Activated naive CD4-positive, alpha-beta T cell treated with Interleukin-2 at 50 U/mL for 16 hours (primary cell): ENCODE results near the gene KRTAP9-7.

ENCODE experiments used
- DNase-seq: peaks from one replicate; pipeline ENCODE4 v3.0.0-alpha.2; 2020

The KRTAP9-7 gene

DNA sequence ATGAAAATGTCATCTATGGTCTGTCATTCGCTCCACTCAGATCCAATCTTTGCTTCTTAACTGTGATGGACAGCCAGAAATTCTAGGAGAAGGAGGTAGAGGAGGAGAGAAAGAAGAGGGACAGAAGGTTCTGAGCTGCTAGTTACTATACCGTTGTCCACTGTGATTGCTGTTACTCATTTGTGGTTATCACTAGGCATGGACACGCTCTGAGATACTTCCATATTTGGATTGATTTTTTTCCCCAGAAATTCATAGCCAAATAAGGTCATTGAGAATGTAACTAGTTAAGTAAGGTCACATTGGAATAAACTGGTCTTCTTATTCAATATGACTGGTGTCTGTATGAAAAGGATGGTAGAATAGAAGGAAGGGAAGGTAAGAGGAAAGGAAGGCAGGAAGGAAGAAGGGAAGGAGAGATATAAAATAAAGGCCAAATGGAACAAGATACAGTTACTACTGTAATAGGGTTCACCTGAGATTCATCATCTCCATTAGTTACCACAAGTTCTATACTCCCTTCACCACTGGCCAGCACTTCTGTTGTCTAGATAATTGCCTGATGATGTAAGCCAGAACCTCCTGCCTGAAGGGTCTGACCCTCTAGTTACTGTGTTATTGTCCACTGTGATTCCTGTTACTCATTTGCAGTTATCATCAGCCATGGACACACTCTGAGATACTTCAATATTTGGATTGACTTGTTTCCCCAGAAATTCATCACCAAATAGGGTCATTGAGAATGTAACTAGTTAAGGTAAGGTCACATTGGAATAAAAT, 2.9 kb downstream of the KRTAP9-7 start:
- DNase-seq, result no peak

DNA sequence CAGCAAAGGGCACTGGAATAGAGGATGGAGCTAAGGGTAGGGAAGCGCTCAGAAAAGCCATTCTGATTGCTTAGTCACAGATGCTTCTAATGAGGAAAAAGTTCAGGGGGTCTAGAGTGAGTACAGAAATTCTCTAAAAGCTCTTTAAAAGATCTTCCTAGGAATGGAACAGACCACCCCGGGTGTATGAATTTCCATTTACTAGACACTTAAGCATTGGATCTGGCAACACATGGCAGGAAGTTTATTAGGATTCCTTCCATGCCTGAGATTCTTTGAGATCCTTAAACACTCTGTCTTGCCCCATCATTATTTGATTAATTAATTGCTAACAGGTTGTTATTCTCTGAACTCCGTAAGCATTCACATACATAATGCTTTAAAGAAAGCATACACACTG, 8.5 kb downstream of the KRTAP9-7 start:
- DNase-seq, result no peak

DNA sequence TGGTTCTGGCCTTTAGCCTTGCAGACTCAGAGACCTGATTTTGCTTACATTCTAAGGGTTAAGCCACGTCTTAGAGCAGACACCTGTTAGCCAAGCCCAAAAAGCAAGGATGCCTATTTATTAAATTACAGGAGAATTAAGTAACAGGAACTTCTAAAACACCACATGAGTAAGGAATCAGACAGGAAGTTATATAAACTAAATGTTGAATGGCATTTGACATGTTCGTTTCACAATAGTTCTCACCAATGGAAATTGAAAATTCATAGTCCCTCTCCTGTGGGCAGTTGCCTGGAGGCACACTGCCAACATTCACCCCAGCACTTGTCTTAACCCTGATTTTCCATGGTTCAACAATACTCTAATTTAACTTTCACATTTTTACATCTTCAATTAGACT, 9.0 kb downstream of the KRTAP9-7 start:
- DNase-seq, result no peak

DNA sequence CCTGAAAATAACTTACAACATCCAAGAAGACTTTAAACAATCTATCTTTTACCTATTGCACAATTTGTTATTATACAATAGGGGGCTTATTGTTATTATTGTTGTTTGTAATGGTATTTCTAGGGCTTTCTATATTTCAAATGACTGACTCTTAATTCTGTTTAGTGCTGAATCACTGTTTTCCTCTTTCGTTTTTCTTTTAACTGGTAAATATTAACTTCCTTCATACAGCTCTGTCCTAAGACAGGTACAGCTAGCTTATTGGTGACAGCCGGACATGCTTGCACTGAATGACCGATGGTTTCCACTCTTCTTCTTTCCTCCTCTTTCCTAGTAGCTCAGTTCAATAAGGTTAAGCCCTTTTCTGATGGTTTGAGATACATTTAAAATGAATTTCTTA, 11.6 kb downstream of the KRTAP9-7 start:
- no peak for DNase-seq

DNA sequence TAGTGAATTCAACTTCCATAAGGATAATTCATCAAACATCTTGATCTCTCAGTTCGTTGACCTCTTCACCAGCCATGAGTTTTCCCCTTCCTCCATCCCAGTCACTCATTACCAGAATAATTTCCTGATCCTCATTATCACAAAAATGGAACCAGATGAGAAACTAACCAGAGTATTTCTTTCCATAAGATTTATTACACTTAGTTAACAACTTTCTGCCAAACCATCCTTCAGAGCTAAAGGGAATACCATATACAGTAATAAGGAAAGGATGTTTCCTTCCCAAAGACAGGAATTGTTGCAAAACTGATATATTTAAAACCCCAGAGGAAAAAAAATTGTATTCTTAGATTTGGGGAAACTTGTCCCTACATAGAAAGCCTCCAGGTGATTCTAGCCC, 18.5 kb downstream of the KRTAP9-7 start:
- no peak for DNase-seq

DNA sequence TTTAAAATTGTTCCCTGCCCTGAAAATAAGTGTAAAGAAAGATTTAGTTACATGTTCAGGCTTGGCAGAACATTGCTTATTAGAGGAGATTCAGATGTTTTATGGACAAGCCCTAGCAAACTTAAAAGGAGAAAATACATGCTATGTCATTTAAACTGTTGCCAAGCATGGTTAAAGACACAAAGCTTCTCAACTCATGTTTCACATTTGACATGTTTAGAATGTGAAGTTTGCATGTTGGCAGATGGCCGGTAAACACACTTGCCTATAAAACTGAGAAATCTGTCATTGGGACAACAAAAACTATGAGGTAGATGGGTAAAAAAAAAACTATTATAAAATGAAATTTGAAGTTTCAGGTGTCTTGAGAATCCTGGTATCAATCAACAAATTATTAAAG, 21.3 kb downstream of the KRTAP9-7 start:
- no peak for DNase-seq

DNA sequence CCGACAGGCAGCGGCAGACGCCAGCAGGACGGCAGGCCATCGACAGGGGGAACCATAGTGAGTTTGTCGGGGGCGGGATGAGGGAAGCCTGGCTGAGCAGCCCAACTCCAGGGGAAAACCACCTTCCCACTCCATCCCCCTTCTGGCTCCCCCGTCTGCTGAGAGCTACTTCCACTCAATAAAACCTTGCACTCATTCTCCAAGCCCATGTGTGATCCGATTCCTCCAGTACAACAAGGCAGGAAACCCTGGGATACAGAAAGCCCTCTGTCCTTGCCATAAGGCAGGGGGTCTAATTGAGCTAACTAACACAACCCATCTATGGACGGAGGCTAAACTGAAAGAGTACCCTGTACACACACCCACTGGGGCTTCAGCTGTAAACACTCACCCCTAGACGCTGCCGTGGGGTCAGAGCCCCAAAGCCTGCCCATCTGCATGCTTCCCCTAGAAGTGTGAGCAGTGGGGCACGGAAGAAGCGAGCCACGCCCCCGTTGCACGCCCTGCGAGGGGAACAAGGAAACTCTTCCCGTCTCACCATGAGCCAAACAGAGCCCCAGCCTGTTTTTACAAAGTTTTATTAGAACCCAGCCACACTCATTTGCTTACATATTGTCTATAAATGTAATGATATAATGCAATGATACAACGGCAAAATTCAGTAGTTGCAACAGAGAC, 23.1 kb downstream of the KRTAP9-7 start:
- no peak for DNase-seq

DNA sequence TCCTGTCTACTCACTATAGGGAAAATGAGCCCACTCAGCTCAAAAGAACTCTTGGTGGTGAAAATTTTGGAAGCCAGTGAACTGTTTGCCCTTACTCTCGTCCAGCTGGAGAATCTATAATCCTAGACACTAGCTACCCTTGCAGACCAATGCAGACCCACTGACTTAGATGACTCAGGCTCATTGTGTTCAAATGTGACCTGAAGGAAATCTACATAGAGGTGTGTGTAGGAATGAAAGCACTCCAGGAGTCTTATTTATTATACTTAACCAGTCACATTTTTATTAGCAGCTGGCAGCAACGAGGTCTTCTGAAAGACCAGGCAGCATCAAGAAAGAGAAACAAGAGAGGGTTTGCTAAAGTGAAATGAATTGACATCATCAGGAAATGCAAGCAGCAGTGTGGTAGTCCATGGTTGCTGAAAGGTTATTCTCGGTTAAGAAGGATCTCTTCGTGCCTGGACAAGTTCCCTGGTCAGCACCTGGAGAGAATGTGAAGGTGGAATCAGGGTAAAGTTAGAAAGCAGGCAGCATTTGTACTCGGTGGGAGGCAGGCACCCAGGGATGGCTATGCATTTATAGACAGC, 25.8 kb downstream of the KRTAP9-7 start:
- DNase-seq, result no peak

DNA sequence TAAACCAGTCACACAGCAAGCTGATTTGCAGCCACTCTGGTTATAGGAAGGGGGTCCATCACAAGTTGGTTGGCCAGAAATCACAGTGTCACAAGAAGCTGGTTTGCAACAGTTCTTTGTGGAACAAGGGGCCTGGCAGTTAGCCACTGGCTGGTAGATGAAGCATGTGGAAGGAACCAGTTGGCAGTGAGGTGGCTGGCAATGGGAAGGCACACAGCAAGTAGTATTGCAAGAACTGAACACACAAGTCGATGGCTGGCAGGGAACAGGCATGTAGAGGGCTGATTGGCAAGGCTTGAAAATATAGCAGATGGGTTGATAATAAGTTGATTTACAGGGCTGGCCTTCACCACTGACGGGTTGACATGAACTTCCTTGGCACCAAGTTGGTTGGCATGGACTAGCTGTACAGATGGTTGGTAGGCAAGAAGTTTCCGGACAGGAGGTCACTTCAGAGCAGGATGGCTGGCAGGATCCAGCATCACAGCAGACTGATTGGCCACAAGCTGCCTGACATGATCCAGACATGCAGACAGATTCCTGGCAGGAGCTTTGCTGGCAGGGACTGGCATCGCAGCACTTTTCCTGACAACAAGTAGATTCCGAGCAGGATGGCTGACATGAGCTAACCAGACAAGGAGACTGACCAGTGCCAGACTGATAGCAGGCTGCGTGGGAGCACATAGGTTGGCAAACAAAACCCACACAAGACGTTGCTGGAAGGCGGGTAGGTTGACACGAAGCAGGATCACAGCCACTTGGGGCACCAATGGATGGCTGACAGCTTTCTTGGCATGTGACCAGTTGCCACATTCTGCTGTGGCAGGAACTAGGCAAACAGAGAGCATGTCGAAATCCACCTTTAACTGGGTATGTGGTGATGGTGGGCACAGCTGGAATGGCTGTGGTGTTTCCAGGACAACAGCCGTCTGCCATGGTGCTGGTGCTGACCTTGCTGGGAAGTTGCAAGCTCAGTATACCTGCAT, 26.7 kb downstream of the KRTAP9-7 start, which contains the start of gene KRTAP29-1:
TSS of gene KRTAP29-1 (minus strand) at position 936 of the 986 bp plus-strand sequence. CDS start at position 936, 0 bp downstream.
- no peak for DNase-seq

DNA sequence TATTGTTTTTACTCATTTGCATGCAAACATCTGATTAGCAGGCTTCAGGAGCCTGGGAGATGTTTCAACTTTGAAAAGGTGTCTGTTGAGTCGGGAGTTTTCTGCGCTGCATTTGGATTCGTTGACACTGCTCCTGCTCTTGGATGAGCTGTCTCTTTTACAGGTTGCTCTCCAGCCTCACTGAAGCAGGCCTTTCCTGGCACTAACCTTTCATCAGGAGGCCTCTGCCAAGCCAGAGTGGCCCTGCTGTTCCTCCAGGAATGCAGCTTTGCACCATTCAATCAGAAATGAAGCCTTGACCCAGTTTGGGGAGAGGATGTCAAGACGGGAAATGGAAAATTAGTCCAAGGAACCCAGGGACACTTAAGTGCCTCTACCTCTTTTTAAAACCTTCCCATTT, 27.5 kb downstream of the KRTAP9-7 start:
- DNase-seq, result no peak

DNA sequence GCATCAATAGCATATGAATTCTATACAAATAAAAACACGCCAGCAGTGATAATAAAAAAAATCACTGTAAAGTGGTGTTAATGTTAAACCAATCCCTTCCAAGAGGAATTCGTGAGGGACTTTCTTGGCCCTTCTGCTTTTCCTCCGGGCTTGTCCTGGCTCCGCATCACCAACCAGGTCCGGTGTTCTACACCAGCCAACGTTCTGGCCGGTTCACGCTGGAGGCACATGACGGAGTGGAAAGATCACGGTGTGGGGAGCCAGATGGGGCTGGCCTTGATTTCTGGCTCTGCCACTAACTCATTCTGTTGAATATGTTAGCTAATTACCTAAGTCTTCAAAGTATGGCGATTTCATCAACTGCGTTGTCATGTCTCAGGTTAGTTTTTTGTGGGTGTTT, 28.6 kb downstream of the KRTAP9-7 start:
- no peak for DNase-seq

DNA sequence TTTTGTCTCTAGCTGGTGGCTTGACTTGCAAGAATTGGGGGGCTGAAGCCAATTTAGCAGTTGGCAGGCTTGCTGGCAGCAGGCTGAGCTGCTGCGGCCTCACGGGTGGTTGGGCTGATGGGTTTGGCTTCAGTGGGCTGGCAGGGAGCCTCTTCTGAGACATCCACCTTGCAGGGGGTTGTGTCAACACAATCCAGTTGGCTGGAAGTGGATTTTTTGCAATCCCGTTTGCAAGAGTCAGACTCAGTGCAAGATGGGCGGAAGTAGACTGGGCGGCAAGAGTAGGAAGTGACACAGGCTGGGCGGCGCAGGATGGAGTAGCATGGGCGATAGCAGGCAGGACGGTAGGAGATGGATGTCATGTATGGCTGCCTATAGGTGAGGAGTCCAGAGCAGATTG, 32.1 kb downstream of the KRTAP9-7 start:
- DNase-seq, result no peak

DNA sequence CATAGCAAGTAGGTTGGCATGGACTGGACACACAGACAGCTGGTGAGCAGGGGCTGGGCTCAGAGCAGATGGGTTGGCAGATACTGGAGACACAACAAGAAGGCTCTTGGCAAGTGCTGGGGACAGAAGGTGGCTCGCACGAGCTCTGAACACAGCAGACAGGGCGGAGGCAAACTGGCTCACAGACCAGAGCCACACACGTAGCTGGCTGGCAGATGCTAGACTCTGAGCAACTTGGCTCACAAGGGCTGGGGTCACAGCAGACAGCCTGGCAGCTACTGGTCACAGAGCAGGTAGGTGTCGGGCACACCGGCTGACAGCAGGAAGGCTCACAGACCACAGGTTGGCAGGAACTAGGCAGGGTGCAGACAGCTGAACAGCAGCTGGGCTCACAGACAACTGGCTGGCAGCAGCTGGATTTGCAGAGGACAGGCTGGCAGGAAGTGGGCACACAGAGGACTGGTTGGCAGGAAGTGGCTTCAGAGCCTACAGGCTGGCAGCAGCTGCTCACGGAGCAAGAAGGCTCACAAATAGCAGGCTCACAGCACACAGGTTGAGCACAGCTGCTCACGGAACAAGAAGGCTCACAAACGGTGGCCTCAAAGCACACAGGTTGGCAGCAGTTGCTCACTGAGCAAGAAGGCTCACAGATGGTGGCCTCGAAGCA, 32.9 kb downstream of the KRTAP9-7 start:
- DNase-seq, result peak; percentile 62

DNA sequence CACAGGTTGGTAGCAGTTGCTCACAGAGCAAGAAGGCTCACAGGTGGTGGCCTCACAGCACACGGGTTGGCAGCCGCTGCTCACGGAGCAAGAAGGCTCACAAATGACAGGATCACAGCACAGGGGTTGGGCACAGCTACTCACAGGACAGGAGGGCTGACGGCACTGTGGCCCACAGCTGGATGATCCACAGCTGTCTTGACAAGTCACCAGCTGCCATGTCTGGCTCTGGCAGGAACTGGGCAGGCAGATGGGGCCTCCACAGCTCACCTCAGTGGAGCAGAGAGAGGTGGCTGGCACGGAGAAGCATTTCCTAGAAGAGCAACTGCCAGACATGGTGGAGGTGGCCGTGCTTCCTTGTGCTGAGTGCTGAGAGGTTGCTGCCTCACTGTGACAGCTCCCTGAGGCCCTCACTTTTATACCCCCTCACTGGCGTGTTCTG, 33.4 kb downstream of the KRTAP9-7 start, which contains the start of gene KRTAP16-1:
TSS of gene KRTAP16-1 (minus strand) at position 392 of the 442 bp plus-strand sequence. CDS start at position 336, 56 bp downstream.
- DNase-seq, result peak; percentile 41

DNA sequence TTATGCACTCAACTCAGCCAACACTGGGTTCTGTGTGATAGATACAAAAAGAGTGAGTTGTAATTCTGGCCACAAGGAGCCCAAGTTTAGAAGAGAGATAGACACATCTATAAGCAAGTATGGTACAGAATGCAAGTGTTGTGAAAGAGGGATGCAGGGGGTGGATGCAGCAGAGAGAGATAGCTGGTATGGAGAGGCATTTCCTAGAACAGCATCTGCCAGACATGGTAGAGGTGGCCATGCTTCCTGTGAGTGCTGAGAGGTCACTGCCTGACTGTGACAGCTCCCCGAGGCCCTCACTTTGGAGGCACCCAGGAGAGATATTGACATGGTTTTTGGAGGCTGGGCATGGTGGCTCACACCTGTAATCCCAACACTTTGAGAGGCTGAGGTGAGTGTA, 35.6 kb downstream of the KRTAP9-7 start:
- DNase-seq, result no peak

DNA sequence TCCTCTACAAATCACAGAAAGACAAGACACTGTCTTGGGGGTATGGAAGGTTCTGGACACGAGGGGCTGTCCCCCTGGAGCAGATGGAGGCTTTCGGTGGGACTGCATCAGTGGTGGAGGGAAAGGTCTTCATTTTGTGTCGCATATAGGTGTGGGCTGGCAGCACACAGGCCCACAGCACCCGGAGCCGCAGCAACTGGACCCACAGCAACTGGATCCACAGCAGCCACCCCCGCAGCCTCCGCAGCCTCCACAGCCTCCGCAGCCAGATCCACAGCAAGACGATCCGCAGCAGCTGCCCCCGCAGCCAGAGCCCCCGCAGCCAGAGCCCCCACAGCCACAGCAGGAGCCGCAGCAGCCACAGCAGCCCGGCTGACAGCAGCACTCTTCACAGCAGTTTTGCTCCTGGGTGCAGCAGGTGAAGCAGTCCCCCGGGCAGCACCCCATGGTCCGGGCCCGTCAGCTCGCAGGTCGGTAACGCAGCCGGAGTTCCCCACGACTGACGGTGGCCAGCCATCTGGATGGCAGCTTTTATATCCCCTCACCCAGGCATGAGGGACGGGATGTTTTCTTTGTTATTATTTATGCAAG, 39.8 kb downstream of the KRTAP9-7 start, which contains the start of gene KRTAP17-1:
TSS of gene KRTAP17-1 (minus strand) at position 507 of the 591 bp plus-strand sequence. CDS start at position 447, 60 bp downstream.
- no peak for DNase-seq

DNA sequence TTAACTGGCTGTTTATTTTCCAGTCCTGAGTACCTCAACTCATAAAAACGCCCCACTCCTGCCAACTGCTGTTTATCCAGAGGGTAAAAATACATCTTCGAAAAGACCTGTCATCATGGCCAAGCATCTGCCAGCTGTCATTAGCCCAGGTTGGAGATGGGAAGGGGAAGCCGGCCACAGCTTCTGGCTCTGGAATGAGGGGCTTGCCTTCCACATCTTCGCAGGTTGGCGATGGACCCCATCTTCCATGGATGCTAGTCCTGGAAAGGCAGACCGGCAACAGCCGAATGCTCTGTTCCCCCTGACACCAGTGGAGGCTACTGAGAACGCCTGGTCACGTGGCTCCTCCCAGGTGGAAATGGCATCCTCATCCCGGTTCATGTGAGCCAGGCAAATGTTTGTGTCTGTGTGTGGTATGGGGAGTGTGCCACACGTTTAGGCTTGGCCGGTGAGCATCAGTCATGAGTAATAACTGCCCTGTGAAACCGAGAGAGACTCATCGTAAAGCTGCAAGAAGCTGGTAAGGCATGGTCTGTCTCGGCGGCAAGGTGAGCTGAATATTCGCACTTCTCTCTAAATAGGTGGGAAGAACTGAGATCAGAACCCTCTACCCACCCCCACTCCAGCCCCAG, 40.4 kb downstream of the KRTAP9-7 start:
- no peak for DNase-seq

DNA sequence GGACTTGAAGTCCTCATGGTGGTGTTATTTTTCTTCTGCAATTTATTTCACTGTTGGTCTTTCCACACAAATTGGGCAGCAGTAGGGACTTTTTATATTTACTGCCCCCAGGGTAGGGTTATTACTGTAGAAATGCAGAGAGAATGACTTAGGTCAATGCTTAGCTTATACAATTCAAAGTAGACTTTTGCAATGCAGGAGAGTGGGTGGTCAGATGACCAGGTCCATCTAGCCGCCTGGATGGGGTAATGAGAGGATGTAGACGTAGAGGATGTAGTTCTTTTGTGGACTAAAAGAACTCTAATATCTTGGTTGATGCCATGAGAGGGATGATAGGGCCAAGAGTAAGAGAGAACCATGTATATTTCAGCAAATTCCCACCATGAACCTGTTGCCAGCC, 42.7 kb downstream of the KRTAP9-7 start:
- no peak for DNase-seq

DNA sequence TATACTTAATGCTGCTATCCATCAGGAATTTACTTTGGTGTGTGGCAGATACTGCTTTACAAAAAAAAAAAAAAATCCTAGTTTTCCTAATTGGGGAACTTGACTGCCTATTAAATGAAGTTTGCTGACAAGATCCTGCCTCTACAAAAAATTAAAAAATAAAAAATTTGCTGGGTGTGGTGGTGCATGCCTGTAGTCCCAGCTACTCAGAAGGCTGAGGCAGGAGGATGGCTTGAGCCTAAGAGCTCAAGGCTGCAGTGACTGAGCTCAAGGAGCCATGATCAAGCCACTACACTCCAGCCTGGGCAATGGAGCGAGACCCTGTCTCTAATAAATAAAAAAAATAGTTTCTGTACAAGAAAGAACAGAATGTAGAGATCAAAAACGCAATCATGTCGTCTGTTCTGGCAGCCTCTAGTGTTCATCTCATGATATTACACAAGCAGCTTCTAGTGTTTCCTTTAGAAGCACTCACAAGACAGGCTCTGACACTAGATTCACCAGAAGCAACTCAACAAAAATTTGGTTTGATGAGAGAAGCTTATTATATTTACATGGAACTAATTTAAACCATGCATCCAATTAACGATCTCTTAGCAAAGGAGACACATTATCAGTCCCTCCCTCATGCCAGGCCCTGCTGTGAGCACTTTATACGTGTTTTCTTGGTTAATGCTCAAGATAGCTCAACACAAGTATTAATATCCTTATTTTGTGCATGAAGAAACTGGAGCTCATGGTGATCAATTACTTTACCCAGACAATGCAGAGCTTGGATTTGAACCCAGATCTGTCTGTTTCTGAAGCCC, 46.8 kb downstream of the KRTAP9-7 start:
- no peak for DNase-seq
